Muscle of leg (tissue), 11 donors: ENCODE data around the gene HDAC9. TPM values are rescaled to one million over a fixed set of nuclear protein-coding genes. Genes with fewer than 3 reads are reported as not detected.

Source experiments
- DNase-seq: peaks from one replicate; pipeline ENCODE4 v3.0.0; 2013
- H3K27ac ChIP-seq: one replicate; pipeline ENCODE4 v1.5.1; 2013; ENCODE audit warnings: mild to moderate bottlenecking, low read length, control low read depth
- H3K27me3 ChIP-seq: one replicate; pipeline ENCODE4 v1.6.1; 2013; ENCODE audit warnings: low read length; ENCODE audit not compliant: control insufficient read depth, insufficient read depth
- H3K36me3 ChIP-seq: one replicate; pipeline ENCODE4 v1.6.1; 2013; ENCODE audit warnings: low read length; ENCODE audit not compliant: control insufficient read depth, insufficient read depth
- H3K4me1 ChIP-seq: one replicate; pipeline ENCODE4 v1.6.1; 2013; ENCODE audit warnings: low read length; ENCODE audit not compliant: control insufficient read depth, insufficient read depth
- H3K4me3 ChIP-seq: one replicate; pipeline ENCODE4 v1.5.1; 2013; ENCODE audit warnings: low read length, control low read depth
- H3K9me3 ChIP-seq: replicated peaks from 2 replicates; pipeline ENCODE4 v1.6.1; 2013; ENCODE audit warnings: low read depth, low read length; ENCODE audit not compliant: control insufficient read depth
- WGBS: methylation state at CpG from one replicate; pipeline ENCODE4 v1.1.5; 2013; ENCODE audit warnings: missing lambda C conversion rate; ENCODE audit not compliant: insufficient coverage; 5-methylcytosine and 5-hydroxymethylcytosine counted together
- polyA plus RNA-seq, 8 donors: library from polyadenylated mRNA; unstranded; fragments of 120-200 nt; gene quantifications; one replicate each; pipeline versions ENCODE4 v1.2.1 to v1.2.3, GENCODE V29; 2013; ENCODE audit warnings: inconsistent platforms in 1 of 8, low replicate concordance in 1 of 8; ENCODE audit not compliant: insufficient read length in 8 of 8, insufficient read depth in 1 of 8
- total RNA-seq: library from RNA; stranded (reverse); fragments of 120-200 nt; gene quantifications from one replicate; pipeline ENCODE4 v1.2.4, GENCODE V29; 2013

Gene HDAC9
- total and polyA plus RNA-seq, 9 donors: 11.9 to 38.2 (median 21.2) TPM

DNA sequence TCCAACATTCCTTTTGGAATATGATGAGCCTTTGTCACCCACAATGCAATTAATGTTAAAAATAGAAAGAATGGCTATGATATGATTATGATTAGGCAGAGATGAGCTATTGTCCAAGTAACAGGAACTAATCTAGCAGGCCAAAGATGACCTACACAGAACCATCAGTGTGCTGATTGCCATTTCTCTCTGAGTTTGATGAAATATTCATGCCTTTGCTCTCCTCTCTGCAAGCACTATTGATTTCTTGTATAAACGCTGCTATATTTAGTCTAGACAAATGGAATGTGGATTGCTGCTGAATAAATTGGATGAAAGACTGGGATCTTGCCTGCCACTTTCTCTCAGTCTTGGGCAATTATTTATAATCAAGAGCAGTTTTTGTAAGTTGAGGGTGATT, 85.4 kb downstream of the HDAC9 start:
- no peak for DNase-seq
- Histone ChIP-seq H3K4me1 (no peaks in the 10 kb centered on the region), H3K36me3 (no peaks in the 10 kb centered on the region), H3K4me3 (no peak overlapping the region), H3K27ac (no peak overlapping the region), H3K27me3 (no peaks in the 10 kb centered on the region), H3K9me3 (no peaks in the 10 kb centered on the region)
- no CpG with 5 or more reads among the region's 1 CpG for WGBS

DNA sequence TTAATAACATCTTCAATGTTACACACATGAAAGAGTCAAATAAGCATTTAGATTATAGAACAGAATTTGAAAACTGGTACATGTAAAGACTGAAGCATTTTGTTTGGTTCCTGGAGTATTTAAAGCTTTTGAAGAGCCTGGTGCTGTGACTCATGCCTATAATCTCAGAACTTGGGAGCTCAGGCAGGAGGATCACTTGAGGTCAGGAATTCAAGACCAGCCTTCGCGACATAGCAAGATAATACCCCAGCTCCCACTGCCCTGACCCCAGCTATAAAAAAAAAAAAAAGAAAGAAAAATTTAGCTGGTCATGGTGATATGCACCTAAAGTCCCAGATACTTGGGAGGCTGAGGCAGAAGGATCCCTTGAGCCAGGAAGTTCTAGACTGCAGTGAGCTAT, 87.8 kb downstream of the HDAC9 start:
- WGBS: no CpG with 5 or more reads among the region's 2 CpGs

GRCh38 chr7:18590241-18590640, 94.7 kb downstream of the HDAC9 start:
- no peaks in the 10 kb centered on the region for H3K27me3 ChIP-seq
- peak; percentile 23 for DNase-seq
- H3K36me3 ChIP-seq: peaks cover 6% of the 10 kb centered on the region
- H3K4me1 ChIP-seq: no peaks in the 10 kb centered on the region
- H3K27ac ChIP-seq: no peak overlapping the region
- WGBS: 43% methylated on average over 1 of the region's 7 CpGs
- no peaks in the 10 kb centered on the region for H3K9me3 ChIP-seq
- H3K4me3 ChIP-seq: no peak overlapping the region

More for the DNA sequence above, 87.8 kb downstream of the HDAC9 start:
- Histone ChIP-seq H3K9me3 (no peaks in the 10 kb centered on the region), H3K27me3 (no peaks in the 10 kb centered on the region), H3K4me1 (no peaks in the 10 kb centered on the region), H3K27ac (no peak overlapping the region), H3K4me3 (no peak overlapping the region), H3K36me3 (no peaks in the 10 kb centered on the region)
- no peak for DNase-seq

- Histone ChIP-seq H3K4me3 (no peak overlapping the region), H3K27me3 (no peaks in the 10 kb centered on the region), H3K4me1 (no peaks in the 10 kb centered on the region), H3K27ac (no peak overlapping the region), H3K9me3 (no peaks in the 10 kb centered on the region), H3K36me3 (peaks cover 6% of the 10 kb centered on the region)
- peak; percentile 79 for DNase-seq
- no CpG with 5 or more reads among the region's 1 CpG for WGBS
Observed at GRCh38 chr7:18590744-18591340, 95.3 kb downstream of the HDAC9 start.

GRCh38 chr7:18593602-18594279, 98.2 kb downstream of the HDAC9 start:
- WGBS: 83% methylated on average over 2 of the region's 4 CpGs
- H3K27ac ChIP-seq: no peak overlapping the region
- peaks cover 6% of the 10 kb centered on the region for H3K36me3 ChIP-seq

GRCh38 chr7:18597754-18598153, 102.2 kb downstream of the HDAC9 start:
- no CpG with 5 or more reads among the region's 1 CpG for WGBS
- peak; percentile 18 for DNase-seq
- H3K27ac ChIP-seq: no peak overlapping the region
- H3K4me3 ChIP-seq: no peak overlapping the region
- no peaks in the 10 kb centered on the region for H3K4me1 ChIP-seq
- no peaks in the 10 kb centered on the region for H3K27me3 ChIP-seq
- peaks cover 3% of the 10 kb centered on the region for H3K9me3 ChIP-seq
- H3K36me3 ChIP-seq: peaks cover 6% of the 10 kb centered on the region

More at GRCh38 chr7:18593602-18594279, 98.2 kb downstream of the HDAC9 start:
- Histone ChIP-seq H3K27me3 (no peaks in the 10 kb centered on the region), H3K4me1 (no peaks in the 10 kb centered on the region), H3K4me3 (no peak overlapping the region), H3K9me3 (no peaks in the 10 kb centered on the region)
- DNase-seq: no peak

- Histone ChIP-seq H3K4me3 (no peak overlapping the region), H3K36me3 (no peaks in the 10 kb centered on the region), H3K4me1 (no peaks in the 10 kb centered on the region), H3K9me3 (peaks cover 9% of the 10 kb centered on the region), H3K27me3 (no peaks in the 10 kb centered on the region), H3K27ac (no peak overlapping the region)
- no peak for DNase-seq
- 75% methylated on average over 1 of the region's 1 CpG for WGBS
Observed at GRCh38 chr7:18607025-18607424, 111.5 kb downstream of the HDAC9 start.

DNA sequence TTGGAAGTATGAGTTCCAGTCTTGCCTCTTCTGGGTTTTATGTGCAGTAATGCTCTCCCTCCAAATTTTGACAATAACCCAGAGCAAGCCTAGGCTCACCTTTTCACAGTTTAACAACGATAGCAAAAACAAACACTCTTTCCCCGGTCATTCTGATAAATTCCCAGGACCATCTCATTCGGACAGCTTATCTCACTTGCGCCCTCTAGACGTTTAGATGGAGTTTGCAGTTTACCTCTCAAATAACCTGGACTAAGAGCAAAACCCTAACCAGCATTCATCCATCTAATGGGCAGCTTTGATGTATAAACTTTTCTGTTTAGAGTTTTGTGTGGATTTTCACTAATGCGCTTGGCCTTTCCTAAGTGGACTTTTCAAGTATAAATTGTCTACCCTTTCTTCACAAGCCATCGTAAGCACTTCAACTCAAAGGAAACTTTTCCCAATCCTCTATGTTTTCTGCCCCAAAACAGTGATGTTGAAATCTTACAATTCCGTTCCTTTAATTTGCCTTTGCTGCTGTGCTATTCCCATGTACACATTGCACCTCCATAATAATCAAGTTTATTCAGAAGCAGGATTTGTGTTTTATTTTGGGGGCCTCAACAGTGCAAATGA, 114.9 kb downstream of the HDAC9 start:
- DNase-seq: peak; percentile 11
- WGBS: 42% methylated on average over 4 of the region's 8 CpGs
- Histone ChIP-seq H3K9me3 (peaks cover under 1% of the 10 kb centered on the region), H3K27me3 (no peaks in the 10 kb centered on the region), H3K36me3 (no peaks in the 10 kb centered on the region), H3K4me1 (no peaks in the 10 kb centered on the region), H3K4me3 (no peak overlapping the region), H3K27ac (no peak overlapping the region)

GRCh38 chr7:18614841-18615240, 119.3 kb downstream of the HDAC9 start:
- Histone ChIP-seq H3K9me3 (no peaks in the 10 kb centered on the region), H3K36me3 (no peaks in the 10 kb centered on the region), H3K27ac (no peak overlapping the region), H3K4me3 (no peak overlapping the region), H3K27me3 (no peaks in the 10 kb centered on the region), H3K4me1 (no peaks in the 10 kb centered on the region)
- DNase-seq: peak; percentile 11

- Histone ChIP-seq H3K4me1 (no peaks in the 10 kb centered on the region), H3K27me3 (no peaks in the 10 kb centered on the region), H3K9me3 (no peaks in the 10 kb centered on the region), H3K36me3 (peaks cover 2% of the 10 kb centered on the region), H3K4me3 (no peak overlapping the region), H3K27ac (no peak overlapping the region)
- DNase-seq: no peak
- no CpG with 5 or more reads among the region's 1 CpG for WGBS
Observed at GRCh38 chr7:18619311-18619710, 123.8 kb downstream of the HDAC9 start.
